Chondrocyte (in vitro differentiated cells): ENCODE data around the gene MYG1. TPM values are rescaled to one million over a fixed set of nuclear protein-coding genes. Genes with fewer than 3 reads are reported as not detected.

Experiments used
- DNase-seq: peaks from one replicate; pipeline ENCODE4 v3.0.0; 2021; ENCODE audit warnings: mixed read lengths, low spot score
- H3K27ac Mint-ChIP-seq: one replicate; pipeline ENCODE4 v1.8.0; 2021; ENCODE audit warnings: mild to moderate bottlenecking, moderate library complexity, mixed read lengths; ENCODE audit not compliant: unreplicated experiment
- H3K27me3 Mint-ChIP-seq: 2 replicates; pipeline ENCODE4 v1.8.0; 2021; ENCODE audit warnings: low read depth, mixed read lengths
- H3K36me3 Mint-ChIP-seq: 2 replicates; pipeline ENCODE4 v1.8.0; 2021; ENCODE audit warnings: low read depth, mixed read lengths
- H3K4me1 Mint-ChIP-seq: 2 replicates; pipeline ENCODE4 v1.8.0; 2021; ENCODE audit warnings: low read depth, mild to moderate bottlenecking, mixed read lengths
- H3K4me3 Mint-ChIP-seq: one replicate; pipeline ENCODE4 v1.8.0; 2021; ENCODE audit warnings: mild to moderate bottlenecking, moderate library complexity, mixed read lengths; ENCODE audit not compliant: unreplicated experiment
- H3K9me3 Mint-ChIP-seq: 2 replicates; pipeline ENCODE4 v1.8.0; 2021; ENCODE audit warnings: low read depth, mixed read lengths
- CTCF ChIP-seq: fragments of 200-600 bp; sonication (generic); IDR thresholded peaks from 2 replicates; pipeline ENCODE4 v1.5.0; 2021; ENCODE audit warnings: antibody characterized with exemption, mild to moderate bottlenecking, moderate library complexity
- long read RNA-seq: library from polyadenylated mRNA; stranded (forward); transcript quantifications from one replicate; pipeline ENCODE4 v2.0.0, GENCODE V29; 2021
- total RNA-seq: library from RNA; stranded (reverse); gene quantifications from 3 replicates; pipeline ENCODE4 v1.2.1, GENCODE V29; 2021

The MYG1 gene, protein sequence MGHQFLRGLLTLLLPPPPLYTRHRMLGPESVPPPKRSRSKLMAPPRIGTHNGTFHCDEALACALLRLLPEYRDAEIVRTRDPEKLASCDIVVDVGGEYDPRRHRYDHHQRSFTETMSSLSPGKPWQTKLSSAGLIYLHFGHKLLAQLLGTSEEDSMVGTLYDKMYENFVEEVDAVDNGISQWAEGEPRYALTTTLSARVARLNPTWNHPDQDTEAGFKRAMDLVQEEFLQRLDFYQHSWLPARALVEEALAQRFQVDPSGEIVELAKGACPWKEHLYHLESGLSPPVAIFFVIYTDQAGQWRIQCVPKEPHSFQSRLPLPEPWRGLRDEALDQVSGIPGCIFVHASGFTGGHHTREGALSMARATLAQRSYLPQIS
- total RNA-seq = 44.1 to 47.0 TPM (median 47.0 TPM) in 3 replicates
- long read RNA-seq, transcript C12orf10-201 (7 exons, 1,192 nt) = major isoform, 25 of 42 reads
- long read RNA-seq, transcript C12orf10-205 (6 exons, 1,369 nt) = minor isoform, 12 of 42 reads
- long read RNA-seq, partial matches to known transcripts = 1 of 42 reads
- long read RNA-seq, other reads (novel, unspliced or antisense) = 1 of 42 reads

DNA sequence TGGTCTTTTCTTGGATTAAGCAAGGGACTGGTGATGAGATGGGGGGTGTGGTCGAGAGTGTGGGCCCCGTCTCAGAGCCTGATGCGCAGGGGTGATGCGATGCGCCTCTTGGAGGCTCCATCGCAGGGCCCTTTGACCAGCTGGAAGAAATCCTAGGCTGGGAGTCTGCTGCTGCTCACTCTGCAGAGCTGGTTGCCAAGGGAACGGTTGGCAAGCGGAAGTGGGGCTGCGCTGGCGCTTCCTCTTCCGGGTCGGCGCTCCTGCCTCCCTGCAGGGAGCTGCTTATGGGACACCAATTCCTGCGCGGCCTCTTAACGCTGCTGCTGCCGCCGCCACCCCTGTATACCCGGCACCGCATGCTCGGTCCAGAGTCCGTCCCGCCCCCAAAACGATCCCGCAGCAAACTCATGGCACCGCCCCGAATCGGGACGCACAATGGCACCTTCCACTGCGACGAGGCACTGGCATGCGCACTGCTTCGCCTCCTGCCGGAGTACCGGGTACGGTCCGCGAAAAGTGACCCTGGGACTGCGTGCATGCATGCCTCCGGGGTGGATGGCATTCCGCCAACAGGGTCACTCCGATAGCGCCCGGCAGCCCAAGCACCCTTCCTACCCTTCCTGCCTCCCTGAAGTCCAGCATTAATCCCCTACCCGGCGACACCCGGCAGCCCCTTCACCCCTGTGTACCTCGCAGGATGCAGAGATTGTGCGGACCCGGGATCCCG is at the start of gene MYG1:
Gene MYG1, plus strand, starts transcription at position 242 of the 727 bp plus-strand sequence. Its CDS starts 43 bp downstream, at position 285.
- peak within 1 kb of the TSS; percentile 84 for H3K4me3 Mint-ChIP-seq
- TF ChIP-seq CTCF = peak; percentile 65
- peak within 1 kb of the TSS; percentile 96 for H3K27ac Mint-ChIP-seq
- no peaks in the 10 kb centered on the region for H3K9me3 Mint-ChIP-seq
- DNase-seq = peak; percentile 97
- H3K36me3 Mint-ChIP-seq = peaks cover 15% of the 10 kb centered on the region
- H3K27me3 Mint-ChIP-seq = no peaks in the 10 kb centered on the region
- H3K4me1 Mint-ChIP-seq = peaks cover 74% of the 10 kb centered on the region

- TF ChIP-seq CTCF = peak; percentile 65
- Mint-ChIP-seq H3K27me3 (no peaks in the 10 kb centered on the region), H3K4me3 (peak overlapping the region; percentile 98), H3K36me3 (peaks cover 2% of the 10 kb centered on the region), H3K27ac (peak overlapping the region; percentile 95), H3K4me1 (peaks cover 26% of the 10 kb centered on the region), H3K9me3 (no peaks in the 10 kb centered on the region)
- DNase-seq = no peak
Observed at GRCh38 chr12:53251477-53252348, 47.8 kb upstream of the MYG1 start.

GRCh38 chr12:53252349-53252916 is 47.1 kb upstream of the MYG1 start:
- peaks cover 2% of the 10 kb centered on the region for H3K36me3 Mint-ChIP-seq
- no peak for DNase-seq
- no peaks in the 10 kb centered on the region for H3K9me3 Mint-ChIP-seq
- peak overlapping the region; percentile 98 for H3K4me3 Mint-ChIP-seq
- H3K27ac Mint-ChIP-seq = peak overlapping the region; percentile 92
- peak; percentile 58 for TF ChIP-seq CTCF
- peaks cover 26% of the 10 kb centered on the region for H3K4me1 Mint-ChIP-seq
- H3K27me3 Mint-ChIP-seq = no peaks in the 10 kb centered on the region

DNA sequence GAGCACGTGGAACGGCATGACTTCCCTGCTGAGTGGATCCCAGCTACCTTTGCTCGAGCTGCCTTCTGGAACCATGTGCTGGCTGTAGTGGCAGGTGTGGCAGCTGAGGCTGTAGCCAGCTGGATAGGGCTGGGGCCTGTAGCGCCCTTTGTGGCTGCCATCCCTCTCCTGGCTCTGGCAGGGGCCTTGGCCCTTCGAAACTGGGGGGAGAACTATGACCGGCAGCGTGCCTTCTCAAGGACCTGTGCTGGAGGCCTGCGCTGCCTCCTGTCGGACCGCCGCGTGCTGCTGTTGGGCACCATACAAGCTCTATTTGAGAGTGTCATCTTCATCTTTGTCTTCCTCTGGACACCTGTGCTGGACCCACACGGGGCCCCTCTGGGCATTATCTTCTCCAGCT is 46.2 kb upstream of the MYG1 start:
- peaks cover 26% of the 10 kb centered on the region for H3K4me1 Mint-ChIP-seq
- peaks cover 2% of the 10 kb centered on the region for H3K36me3 Mint-ChIP-seq
- H3K4me3 Mint-ChIP-seq = peak overlapping the region; percentile 98
- H3K27me3 Mint-ChIP-seq = no peaks in the 10 kb centered on the region
- H3K27ac Mint-ChIP-seq = no peak overlapping the region
- no peak for DNase-seq
- no peaks in the 10 kb centered on the region for H3K9me3 Mint-ChIP-seq
- TF ChIP-seq CTCF = no peak
